T47D (cell line): Measurements from ENCODE around the gene RACK1.
A peak's percentile ranks its signal among the peaks of the same experiment; 100 is the strongest.

Experiments used
- DNase-seq, 2 experiments: peaks; one replicate each; pipeline versions ENCODE4 v3.0.0 to v3.0.0-alpha.2; 2011 to 2012; ENCODE audit warnings: low read depth in 1 of 2, low spot score in 1 of 2
- JUND ChIP-seq: IDR thresholded peaks from 2 replicates; pipeline ENCODE4 v1.6.1; 2012; ENCODE audit warnings: low read depth
- in situ Hi-C: cut with HindIII; loops from 2 replicates; pipeline ENCODE4 v1.10.0; 2016; ENCODE audit warnings: low sequenced_read_pairs, low pct_unique_long_range_greater_than_20kb

RACK1 gene

DNA sequence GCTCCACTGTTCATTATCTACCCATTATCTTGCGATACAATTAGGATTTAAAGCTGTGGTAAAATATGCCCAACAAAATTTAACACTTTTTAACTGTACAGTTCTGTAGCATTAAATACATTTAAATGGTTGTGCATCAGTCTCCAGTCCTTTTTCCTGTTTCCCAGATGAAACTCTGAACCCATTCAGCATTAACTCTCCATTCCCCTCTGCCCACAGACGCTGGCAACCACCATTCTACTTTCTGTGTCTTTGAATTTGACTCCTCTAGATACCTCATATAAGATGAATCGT lies 35.8 kb downstream of the RACK1 start:
- no peak for DNase-seq
- in situ Hi-C loops, result no loop called here
- TF ChIP-seq JUND, result no peak

DNA sequence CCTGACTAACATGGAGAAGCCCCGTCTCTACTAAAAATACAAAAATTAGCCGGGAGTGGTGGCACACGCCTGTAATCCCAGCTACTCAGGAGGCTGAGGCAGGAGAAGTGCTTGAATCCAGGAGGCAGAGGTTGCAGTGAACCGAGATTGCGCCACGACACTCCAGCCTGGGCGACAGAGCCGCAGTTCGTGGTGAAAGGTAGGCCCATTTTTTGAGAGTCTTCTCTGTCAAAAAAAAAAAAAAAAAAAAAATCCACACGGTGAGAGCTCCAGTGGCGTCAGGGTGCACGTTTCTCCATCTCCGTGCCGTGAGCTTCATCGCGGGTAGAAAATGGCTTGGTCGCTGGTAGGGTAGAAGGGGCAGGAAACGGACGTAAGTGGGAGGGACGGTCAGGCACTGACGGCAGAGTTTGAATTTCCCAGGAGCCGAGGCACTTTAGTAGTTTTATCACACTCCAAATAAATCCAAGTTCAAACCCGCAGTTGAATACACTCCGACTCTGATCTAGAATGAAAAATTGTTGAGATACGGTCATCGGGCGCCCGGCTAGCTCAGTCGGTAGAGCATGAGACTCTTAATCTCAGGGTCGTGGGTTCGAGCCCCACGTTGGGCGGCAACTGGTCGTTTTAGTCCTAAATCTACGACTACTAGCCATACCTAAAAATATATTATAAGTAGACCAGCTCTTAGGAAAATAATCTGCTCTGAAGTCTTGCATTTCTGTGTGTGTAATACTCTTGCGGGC lies 36.3 kb downstream of the RACK1 start:
- DNase-seq, result peak in 1 of 2 experiments; percentile 73
- in situ Hi-C loops, result no loop called here
- no peak for TF ChIP-seq JUND

DNA sequence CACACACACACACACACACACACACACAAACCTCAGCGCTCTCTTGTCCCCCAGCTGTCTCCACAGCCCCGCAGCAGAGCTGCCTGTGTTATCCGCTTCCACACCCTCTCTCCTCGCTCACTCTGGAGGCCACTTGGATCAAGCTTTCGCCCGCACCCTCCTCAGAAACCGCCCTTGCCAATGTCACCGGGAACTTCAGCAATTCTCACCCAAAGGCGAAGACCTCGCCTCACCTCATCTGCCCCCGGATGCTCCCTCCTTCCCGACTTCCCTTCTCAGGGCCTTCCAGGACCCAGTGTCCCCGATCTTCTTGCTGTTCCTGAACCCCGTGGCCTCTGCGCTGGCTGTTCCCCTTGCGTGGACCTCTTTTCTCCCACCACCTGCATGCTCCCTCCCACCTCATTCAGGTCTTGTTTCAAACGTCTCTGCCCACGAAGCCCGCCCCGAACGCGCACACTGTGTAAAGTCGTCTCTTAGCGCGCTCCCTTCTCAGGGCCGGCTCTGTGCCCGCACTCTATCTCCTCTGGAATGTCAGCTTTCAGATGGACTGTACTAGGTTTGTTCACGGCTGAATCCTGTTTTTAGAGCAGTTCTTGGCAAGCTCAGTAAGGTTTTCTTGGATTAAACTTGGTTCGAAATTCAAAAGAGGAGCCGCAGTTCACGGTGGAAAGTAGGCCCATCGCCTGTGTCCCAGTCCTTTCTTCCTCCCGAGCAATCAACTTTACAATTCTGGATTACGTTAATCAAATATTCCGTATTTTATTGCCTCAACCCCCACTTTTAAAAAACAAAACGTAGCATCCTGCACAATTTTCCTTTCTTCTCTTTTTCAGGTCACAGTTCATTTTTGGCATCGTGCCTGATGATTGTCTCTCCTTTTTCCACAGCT lies 37.7 kb downstream of the RACK1 start:
- no peak for TF ChIP-seq JUND
- DNase-seq, result no peak
- in situ Hi-C loops, result no loop called here

DNA sequence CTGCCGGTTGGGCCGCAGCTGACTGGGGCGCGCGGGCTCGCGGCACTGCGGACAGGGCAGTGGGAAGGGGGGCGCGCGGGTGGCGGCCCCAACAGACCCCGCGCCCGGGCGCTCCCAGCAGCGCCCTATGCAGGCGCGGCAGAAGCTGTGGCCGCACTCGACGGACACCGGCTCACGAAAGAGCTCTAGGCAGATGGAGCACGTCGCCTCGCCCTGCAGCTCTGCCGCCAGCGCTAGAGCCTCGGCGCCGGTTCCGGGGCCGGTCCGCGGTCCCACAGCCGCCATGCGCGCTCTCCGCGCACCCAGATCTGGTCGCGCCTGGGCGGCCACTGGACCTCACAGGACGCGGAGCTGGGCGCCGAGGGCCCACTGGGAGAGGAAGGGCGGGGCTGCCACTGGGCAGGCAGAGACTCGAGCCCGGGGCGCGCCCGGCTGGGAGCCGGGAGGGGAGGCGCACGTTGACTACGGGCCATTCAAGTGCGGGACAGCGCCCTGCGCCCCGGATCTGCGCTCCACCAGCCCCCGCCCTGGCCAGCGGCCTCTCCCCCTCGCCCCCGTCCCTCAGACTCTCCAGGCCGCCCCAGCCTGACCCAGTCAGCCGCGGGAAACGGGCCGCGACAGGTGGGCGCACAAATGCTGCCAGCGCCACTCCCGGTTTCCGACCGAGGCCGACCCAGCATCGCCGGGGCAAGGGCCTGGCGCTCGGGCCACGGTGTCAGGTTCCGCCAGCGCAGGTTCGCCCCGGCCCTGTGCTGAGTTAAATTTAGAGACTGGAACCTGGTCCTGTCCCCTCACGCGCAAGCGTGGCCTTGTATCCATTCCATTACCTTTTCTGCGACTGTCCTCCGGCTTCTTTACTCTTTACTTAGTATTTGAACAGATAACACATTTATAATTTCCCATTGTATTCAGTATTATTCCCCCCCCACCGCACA lies 38.6 kb downstream of the RACK1 start, which contains the start of gene TRIM7:
Gene TRIM7 (minus strand): TSS at position 371 of the 935 bp plus-strand sequence. CDS start 86 bp downstream, at position 285.
- in situ Hi-C loops, result no loop called here
- peak; percentile 61 to 66 for DNase-seq
- TF ChIP-seq JUND, result no peak

DNA sequence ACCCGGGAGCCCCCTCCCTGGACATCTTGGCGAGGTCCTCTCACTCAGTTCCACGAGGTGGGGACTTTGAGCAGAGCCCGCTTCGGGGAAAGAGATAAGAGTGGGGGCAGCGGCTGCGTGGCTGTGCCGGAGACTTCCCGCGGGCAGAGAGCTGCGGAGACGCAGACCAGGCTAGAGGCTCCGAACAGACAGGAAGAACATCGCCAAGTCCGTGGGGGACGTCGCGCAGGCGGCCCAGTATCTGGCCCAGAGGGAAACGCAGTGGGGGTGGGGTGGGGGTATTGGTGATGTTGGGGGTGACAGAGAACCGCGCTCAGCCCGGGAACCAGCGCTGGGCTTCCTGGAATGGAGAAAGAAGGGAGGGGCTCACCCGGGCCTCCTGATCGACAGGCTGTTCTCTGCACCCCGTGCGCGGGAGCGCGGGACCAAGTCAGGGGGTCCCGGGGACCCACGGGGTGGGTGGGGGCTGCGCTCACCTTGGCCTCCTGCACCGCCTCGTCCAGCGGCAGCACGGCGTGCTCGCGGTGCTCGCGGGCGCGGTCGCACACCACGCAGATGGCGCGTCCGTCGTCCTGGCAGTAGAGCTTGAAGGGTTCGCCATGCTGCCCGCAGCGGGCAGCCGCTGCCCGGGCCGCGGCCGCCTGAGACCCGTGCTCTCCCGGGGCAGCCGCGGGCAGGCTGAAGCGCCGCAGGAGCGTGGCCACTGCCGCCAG lies 39.4 kb downstream of the RACK1 start:
- in situ Hi-C loops, result no loop called here
- DNase-seq, result peak in 1 of 2 experiments; percentile 49
- no peak for TF ChIP-seq JUND

DNA sequence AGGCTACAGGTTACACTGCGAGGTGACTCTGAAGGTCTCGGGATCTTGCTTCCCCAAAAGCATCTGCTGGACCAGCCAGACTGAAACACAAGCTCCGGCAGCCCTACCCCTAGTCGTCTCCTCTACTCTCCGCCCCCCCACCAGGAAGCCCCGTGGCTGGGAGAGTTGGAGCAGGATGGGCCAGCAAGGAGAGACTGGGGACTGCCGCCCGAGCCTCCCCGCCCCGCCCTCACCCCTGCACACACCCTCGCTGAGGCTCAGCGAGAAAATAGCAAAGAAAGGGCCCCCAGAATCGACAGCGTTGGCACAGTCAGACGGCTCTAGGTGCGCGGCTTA lies 40.0 kb downstream of the RACK1 start:
- no peak for TF ChIP-seq JUND
- in situ Hi-C loops, result no loop called here
- no peak for DNase-seq

DNA sequence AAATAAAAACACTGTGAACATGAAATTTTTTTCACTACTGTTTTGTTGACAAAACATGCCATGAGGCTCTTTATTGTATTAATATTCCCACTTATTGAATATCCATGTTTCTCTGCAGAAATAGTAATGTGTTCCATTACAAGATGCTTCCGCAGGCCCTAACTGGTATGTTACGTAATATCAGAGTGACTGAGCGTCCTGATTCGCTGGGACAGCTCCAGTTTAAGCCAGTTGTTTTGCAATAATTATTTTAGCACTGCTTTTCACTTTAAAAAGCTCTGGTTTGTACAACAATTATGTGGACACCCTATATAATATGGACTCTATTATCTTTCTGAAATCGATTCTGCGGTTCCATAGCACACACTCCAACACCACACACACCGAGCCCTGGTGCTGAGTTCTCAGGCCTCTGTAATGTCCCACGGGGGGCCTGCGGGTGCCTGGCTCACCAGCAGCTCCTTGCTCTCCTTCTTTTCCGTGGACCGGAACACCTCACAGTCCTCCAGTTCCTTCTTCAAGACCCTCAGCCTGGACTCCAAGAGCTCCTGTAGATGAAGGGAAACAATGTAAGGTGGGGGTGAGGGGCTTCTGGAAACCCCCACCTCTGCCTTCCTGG lies 40.5 kb downstream of the RACK1 start:
- TF ChIP-seq JUND, result no peak
- DNase-seq, result no peak
- in situ Hi-C loops, result no loop called here

DNA sequence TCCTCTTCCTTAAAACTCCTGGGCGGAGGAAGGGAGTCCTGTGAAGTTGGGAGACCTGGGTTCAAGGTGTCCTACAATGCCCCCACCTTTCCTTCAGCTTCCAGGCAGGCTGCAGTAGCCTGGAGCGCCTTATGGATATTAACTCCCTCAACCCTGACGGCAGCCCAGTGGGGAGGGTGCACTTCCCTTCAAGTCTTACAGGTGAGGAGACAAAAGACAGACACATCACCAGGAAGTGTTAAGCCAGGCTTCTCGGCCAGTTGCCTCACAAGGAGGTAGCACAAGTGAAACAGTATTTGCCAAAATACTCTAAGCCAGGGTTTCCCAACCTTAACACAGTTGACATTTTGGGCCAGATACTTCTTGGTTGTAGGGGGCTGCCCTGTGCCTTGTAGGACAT lies 42.9 kb downstream of the RACK1 start:
- no peak for TF ChIP-seq JUND
- DNase-seq, result no peak
- in situ Hi-C loops, result no loop called here

DNA sequence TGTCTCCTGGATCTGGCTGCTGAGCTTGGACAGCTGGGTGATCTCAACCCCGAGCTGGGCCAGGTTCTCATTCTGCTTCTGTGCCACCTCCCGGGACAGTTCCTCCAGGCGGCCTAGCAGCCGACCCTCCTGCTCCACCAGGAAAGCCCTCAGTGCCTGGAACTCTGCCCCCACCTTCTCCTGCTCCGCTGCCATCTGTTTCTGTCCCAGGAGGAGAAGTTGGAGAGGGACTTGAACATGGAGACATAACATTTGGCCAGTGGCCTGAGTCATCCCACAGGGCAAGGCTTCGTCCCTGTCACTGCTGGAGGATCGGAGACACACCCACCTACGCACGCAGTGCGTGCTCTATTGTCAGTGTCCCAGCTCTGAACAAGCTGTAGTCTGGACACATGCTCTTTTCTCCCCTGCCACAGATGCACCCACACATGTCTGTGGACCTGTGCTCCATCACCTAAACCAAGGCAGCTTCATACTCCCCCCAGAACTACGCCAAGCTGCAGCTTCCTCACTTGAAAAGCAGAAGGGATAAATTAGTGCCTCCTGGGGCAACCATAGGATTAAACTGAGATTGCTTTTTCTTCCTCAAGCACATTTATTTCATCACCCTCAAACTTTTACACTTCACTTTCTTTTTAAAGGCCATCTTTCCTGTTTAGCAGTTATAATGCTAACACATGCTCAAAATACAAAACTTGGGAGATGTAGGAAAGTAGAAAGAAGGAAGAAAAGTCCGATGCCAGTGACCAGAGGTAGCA lies 43.6 kb downstream of the RACK1 start:
- DNase-seq, result no peak
- no peak for TF ChIP-seq JUND
- in situ Hi-C loops, result no loop called here

DNA sequence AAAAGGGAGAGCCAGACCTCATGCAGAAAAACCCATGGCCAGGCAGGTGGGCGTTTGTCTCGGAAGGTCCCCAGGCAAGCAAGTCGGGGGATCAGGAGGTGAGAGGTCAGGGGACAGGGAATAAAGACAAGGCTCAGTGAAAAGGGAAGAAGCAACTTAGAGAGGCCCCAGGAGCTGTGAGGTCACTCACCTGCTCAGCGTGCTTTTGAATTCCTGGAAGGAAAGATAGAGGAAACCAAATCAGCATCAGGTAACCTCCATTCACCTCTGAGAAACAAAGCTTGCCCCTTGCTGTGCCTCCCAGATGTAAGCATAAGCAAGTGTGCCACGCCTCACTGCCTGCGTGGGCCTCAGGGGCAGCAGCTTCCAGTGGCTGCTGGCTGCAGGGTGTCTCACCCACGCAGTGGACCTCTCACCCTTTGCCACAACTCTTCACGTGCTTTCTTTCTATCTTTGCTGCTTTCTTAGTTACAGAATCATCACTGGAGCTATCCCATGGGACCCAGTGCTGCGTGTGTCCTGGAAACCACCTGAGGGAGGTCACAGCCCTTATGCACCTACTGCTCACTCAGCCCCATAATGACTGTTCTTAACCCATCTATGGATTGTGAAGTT lies 44.7 kb downstream of the RACK1 start:
- DNase-seq, result no peak
- in situ Hi-C loops, result no loop called here
- no peak for TF ChIP-seq JUND

DNA sequence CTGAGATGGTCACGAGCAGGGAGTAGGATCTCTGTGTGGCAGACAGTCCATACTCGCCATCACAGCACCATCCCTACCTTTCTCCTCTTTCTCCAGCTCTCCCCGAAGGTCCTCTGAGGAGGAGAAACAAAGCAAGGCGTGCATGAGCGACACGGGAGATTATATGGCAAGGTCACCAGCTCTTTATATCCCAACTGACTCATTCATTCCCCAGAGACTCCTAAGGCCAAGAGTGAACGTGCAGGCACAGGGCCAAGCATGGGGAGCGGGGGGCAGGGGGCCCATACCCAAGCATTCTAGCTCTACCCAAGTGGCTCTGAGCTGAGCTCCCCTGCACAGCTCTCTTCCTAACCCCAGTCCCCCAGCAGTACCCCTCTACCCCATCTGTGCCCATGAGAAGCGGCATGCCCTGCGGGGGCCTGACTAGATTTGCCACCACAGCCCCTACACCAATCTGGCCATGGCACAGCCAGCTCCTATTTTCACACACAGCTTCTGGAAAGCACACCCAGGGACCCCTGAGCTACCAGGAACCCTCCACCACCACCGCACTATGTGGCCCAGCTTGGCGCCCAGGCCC lies 45.5 kb downstream of the RACK1 start:
- in situ Hi-C loops, result no loop called here
- TF ChIP-seq JUND, result no peak
- DNase-seq, result no peak
